Astrocyte (in vitro differentiated cells and primary cell): ENCODE results near the gene KCNIP2.

Experiments
- EZH2 ChIP-seq: IDR thresholded peaks from 2 replicates; pipeline ENCODE4 v1.6.1; 2012; ENCODE audit warnings: mild to moderate bottlenecking, low read length, inconsistent platforms; ENCODE audit not compliant: insufficient read depth
- TF ChIP-seq, protein P1 (sequence below): IDR thresholded peaks from 2 replicates; pipeline ENCODE4 v1.5.1; 2011; ENCODE audit warnings: low read depth, mild to moderate bottlenecking, inconsistent platforms, low read length, moderate library complexity; ENCODE audit not compliant: insufficient read depth

GRCh38 chr10:101827919-101828600 lies 15.5 kb downstream of the KCNIP2 start:
- TF ChIP-seq, protein P1, sequence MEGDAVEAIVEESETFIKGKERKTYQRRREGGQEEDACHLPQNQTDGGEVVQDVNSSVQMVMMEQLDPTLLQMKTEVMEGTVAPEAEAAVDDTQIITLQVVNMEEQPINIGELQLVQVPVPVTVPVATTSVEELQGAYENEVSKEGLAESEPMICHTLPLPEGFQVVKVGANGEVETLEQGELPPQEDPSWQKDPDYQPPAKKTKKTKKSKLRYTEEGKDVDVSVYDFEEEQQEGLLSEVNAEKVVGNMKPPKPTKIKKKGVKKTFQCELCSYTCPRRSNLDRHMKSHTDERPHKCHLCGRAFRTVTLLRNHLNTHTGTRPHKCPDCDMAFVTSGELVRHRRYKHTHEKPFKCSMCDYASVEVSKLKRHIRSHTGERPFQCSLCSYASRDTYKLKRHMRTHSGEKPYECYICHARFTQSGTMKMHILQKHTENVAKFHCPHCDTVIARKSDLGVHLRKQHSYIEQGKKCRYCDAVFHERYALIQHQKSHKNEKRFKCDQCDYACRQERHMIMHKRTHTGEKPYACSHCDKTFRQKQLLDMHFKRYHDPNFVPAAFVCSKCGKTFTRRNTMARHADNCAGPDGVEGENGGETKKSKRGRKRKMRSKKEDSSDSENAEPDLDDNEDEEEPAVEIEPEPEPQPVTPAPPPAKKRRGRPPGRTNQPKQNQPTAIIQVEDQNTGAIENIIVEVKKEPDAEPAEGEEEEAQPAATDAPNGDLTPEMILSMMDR = no peak
- no peak for TF ChIP-seq EZH2
